ENCODE results near the gene TTC23.

DNA sequence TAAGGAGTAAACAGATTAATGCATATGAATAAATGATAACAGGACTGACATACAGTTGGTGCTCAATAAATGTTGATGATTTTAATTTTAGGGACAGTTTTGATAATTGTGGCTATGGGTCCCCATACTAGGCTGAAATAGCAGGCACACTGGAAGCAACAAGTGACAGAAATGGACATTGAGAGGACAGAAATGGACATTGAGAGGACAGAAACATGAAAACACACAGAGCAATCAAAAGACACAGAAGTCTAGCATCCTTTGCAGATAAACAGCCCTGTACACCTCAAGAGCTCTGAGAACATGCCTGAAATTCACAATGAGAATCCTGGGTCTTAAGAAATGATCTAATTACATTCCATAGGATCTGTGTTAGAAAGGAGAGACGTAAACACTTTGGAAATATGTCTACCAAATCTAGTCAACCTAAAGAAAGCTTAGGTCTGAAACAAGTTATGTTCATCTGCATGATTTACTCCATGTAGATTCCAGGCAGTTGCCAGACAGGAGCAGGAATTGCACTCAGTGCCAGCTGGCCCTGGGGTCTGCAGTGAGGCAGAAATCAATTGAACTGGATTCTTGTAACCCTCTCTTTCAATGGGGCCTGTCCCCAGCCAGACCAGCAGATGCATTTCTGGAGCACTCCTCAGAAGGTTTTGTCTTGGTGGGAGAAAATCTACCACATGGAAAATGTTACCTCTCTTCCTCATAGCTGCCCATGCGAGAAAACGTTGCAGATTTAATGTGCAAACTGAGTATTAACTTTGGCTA is 84.2 kb downstream of the TTC23 start:
- TF ChIP-seq POLR2A (IDR thresholded peaks at IDR 0.05; ENCODE audit: low read length) (no peak), GATA1 (IDR thresholded peaks at IDR 0.05; ENCODE audit: low read depth, low read length) (no peak)

Measured in erythroblast (primary cell).